Neural progenitor cell (in vitro differentiated cells): ENCODE measurements around the gene PLIN4.

Experiments
- CTCF ChIP-seq: fragments of 200-600 bp; sonication (generic); IDR thresholded peaks from 2 replicates; pipeline ENCODE4 v1.5.1; 2017; ENCODE audit warnings: antibody characterized with exemption, mild to moderate bottlenecking
- EZH2 ChIP-seq: fragments of 200-600 bp; sonication (generic); IDR thresholded peaks from 2 replicates; pipeline ENCODE4 v1.6.1; 2017; ENCODE audit warnings: antibody characterized with exemption, mild to moderate bottlenecking, moderate library complexity
- EZH2phosphoT487 ChIP-seq: fragments of 200-600 bp; sonication (generic); IDR thresholded peaks from 2 replicates; pipeline ENCODE4 v1.6.1; 2017; ENCODE audit warnings: antibody characterized with exemption

GRCh38 chr19:4528843-4529242 lies 10.6 kb upstream of the PLIN4 start:
- TF ChIP-seq CTCF, result no peak
- TF ChIP-seq EZH2, result no peak
- no peak for TF ChIP-seq EZH2phosphoT487
